Measurements from ENCODE around the gene POU6F2.

- no peak for TF ChIP-seq ETS1 (IDR thresholded peaks at IDR 0.05)
- TF ChIP-seq ZNF331 (CRISPR knock-in tag; IDR thresholded peaks at IDR 0.05; ENCODE audit: low read depth), result no peak
- TF ChIP-seq CTCF (conservative IDR thresholded peaks at IDR 0.05; ENCODE audit: low read depth in 2 of 2), result no peak
- TF ChIP-seq POLR2AphosphoS5 (IDR thresholded peaks at IDR 0.05; ENCODE audit: low read depth), result no peak
- no peak for TF ChIP-seq CREB1 (CRISPR knock-in tag; IDR thresholded peaks at IDR 0.05; ENCODE audit: low read depth)
These were observed 378.0 kb downstream of the POU6F2 start for GRCh38 chr7:39355664-39356063.

Data from GM23338 (cell line).